Measurements from ENCODE around the gene S100B.

The S100B gene

DNA sequence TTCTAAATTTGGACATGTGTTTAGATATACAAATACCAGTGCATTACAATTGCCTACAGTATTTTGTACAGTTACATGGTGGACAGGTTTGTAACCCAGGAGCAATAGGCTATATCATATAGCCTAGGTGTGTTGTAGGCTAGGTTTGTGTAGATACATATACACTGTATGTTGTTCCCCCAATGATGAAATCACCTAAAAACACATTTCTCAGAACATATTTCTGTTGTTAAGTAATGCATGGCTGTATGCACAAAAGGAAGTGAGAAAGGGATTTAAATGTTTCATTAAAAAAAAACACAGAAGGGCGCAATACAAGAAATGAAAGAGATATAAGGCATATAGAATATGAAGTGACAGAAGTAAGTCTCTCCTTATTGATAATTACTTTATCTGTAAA is 32.0 kb downstream of the S100B start:
- TF ChIP-seq, protein P1, sequence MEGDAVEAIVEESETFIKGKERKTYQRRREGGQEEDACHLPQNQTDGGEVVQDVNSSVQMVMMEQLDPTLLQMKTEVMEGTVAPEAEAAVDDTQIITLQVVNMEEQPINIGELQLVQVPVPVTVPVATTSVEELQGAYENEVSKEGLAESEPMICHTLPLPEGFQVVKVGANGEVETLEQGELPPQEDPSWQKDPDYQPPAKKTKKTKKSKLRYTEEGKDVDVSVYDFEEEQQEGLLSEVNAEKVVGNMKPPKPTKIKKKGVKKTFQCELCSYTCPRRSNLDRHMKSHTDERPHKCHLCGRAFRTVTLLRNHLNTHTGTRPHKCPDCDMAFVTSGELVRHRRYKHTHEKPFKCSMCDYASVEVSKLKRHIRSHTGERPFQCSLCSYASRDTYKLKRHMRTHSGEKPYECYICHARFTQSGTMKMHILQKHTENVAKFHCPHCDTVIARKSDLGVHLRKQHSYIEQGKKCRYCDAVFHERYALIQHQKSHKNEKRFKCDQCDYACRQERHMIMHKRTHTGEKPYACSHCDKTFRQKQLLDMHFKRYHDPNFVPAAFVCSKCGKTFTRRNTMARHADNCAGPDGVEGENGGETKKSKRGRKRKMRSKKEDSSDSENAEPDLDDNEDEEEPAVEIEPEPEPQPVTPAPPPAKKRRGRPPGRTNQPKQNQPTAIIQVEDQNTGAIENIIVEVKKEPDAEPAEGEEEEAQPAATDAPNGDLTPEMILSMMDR (IDR thresholded peaks at IDR 0.05; ENCODE audit: low read depth, low read length, missing control alignments) = no peak
- no peak overlapping the region for H3K4me3 ChIP-seq (replicated peaks; ENCODE audit: low read depth, low read length)
- no peak for DNase-seq (ENCODE audit: extremely low read depth, low read depth)

DNA sequence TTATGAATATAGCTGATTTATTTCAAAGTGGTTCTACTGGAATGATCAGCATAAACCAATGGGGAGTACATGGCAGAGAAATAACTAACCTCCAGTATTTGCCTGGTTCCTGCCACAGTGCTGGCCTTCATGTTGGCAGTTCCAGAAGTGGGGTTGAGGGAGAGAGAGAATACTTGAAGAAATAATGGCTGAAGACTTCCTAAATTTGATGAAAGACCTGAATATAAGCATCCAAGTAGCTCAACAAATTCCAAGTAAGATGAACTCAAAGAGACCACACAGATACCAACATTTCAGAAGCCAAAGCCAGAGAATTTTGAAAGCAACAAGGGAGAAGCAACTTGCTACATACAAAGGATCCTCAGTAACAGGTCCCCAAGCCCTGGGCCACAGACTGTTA is 34.3 kb downstream of the S100B start:
- TF ChIP-seq, protein P1 (IDR thresholded peaks at IDR 0.05; ENCODE audit: low read depth, low read length, missing control alignments) = no peak
- DNase-seq (ENCODE audit: extremely low read depth, low read depth) = no peak
- no peak overlapping the region for H3K4me3 ChIP-seq (replicated peaks; ENCODE audit: low read depth, low read length)

DNA sequence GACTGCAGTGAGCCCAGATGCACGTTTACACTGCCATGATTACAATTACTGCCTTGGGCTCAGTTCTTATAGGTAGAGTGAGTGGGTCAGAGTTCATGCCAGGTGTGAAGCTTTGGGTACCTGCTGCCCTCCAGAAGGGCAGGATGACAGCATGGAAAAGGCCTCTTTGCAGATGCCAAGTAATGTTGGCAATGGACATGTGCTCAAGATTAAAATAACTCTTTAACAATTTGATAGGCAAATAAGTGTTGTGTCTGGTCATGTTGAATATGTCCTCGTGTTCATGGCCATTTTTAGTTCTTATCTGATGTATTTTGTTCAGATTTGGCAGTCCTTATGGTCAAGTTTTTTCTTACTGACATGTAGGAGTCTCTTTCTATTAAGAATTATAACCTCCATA is 34.8 kb downstream of the S100B start:
- DNase-seq (ENCODE audit: extremely low read depth, low read depth) = no peak
- no peak overlapping the region for H3K4me3 ChIP-seq (replicated peaks; ENCODE audit: low read depth, low read length)
- TF ChIP-seq, protein P1 (IDR thresholded peaks at IDR 0.05; ENCODE audit: low read depth, low read length, missing control alignments) = no peak

DNA sequence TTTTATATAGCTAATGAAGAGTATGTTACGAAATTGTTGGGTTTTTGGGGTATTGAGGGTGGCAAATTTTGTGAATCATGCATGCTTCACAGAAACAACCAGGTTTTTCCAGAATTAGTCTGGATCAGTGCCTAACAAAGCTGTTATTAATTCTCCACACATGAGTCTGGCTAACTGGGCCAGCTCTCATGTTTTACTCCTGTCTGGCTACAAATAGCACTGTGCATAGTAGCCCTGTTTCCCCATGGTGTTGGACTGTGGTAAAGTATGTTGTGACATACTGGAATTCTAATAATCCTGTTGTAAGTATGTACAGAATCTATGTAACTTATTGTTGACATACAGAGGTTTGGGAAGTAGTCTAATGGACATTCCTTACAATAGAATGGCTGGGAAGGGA is 35.8 kb downstream of the S100B start:
- H3K4me3 ChIP-seq (replicated peaks; ENCODE audit: low read depth, low read length) = no peak overlapping the region
- no peak for DNase-seq (ENCODE audit: extremely low read depth, low read depth)
- TF ChIP-seq, protein P1 (IDR thresholded peaks at IDR 0.05; ENCODE audit: low read depth, low read length, missing control alignments) = no peak

DNA sequence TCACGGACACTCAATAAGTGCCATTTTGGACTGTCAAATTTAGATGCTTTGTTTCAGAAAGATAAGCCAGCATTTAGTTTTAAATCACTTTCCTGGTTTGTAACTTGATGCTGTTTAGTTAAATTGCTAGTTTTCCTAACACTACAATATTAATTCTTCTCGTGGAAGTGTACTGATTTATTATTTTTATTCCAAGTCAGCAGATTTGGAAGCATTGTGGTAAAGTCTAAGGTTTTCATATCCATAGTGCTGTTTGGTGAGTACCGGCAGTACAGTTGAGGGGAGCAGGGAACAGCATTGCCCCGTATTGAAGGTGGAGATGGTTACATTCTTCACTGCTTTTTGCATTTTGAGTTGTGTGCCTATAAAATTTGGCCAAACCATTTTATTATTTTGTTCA is 36.3 kb downstream of the S100B start:
- DNase-seq (ENCODE audit: extremely low read depth, low read depth) = no peak
- no peak overlapping the region for H3K4me3 ChIP-seq (replicated peaks; ENCODE audit: low read depth, low read length)
- TF ChIP-seq, protein P1 (IDR thresholded peaks at IDR 0.05; ENCODE audit: low read depth, low read length, missing control alignments) = no peak

DNA sequence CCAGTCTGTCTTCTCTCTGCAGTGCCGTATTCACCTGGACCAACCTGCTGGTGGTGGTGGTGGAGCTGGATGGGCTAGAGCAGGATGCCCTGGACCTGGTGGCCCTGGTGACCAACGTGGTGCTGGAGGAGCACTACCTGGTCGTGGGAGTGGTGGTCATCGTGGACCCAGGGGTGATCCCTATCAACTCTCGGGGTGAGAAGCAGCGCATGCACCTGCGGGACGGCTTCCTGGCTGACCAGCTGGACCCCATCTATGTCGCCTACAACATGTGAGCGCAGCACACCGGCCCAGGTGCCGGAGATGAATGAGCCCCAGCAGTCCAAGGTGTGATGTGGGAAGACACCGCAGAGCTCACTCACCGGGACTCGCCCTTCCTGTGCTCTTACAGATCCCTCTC is 37.5 kb downstream of the S100B start:
- H3K4me3 ChIP-seq (replicated peaks; ENCODE audit: low read depth, low read length) = no peak overlapping the region
- DNase-seq (ENCODE audit: extremely low read depth, low read depth) = no peak
- TF ChIP-seq, protein P1 (IDR thresholded peaks at IDR 0.05; ENCODE audit: low read depth, low read length, missing control alignments) = no peak

DNA sequence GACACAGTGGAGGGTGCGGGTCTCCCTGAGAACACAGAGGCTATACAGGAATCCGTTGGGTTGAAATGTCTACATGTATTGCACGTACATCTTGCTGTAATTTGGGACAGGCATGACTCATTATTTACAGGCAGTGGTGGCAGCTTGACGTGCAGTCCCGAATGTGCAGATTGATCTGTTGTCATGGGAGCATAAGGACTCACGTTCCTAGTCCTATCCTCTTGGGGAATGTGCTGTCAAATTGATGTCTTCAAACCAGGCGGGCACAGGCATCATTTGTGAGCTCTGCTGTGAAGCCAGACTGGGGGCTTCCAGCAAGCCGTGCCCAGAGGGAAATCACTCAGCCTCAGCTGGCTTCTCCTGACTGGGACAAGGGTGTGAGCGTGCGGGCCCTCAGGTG is 40.5 kb downstream of the S100B start:
- DNase-seq (ENCODE audit: extremely low read depth, low read depth) = no peak
- TF ChIP-seq, protein P1 (IDR thresholded peaks at IDR 0.05; ENCODE audit: low read depth, low read length, missing control alignments) = no peak
- no peak overlapping the region for H3K4me3 ChIP-seq (replicated peaks; ENCODE audit: low read depth, low read length)

Data from HFF-Myc (cell line).